Thyroid gland (tissue), 4 donors: ENCODE data around the gene ROBO2. TPM values are rescaled to one million over a fixed set of nuclear protein-coding genes. Genes with fewer than 3 reads are reported as not detected.
"Not testable (repeated sequence)": the region's sequence is repeated elsewhere in the genome, so short reads cannot be mapped to it uniquely, and the experiment has no call there.

Experiments
- DNase-seq, 2 donors: peaks; one replicate each; pipeline ENCODE4 v3.0.0-alpha.2; 2019
- H3K27ac ChIP-seq, 3 donors: fragments of 200-600 bp; sonication (generic); 1 replicate in 2 of 3; 2 replicates in 1 of 3; pipeline ENCODE4 v1.5.1; 2016 to 2019; ENCODE audit warnings: mild to moderate bottlenecking in 1 of 3, moderate library complexity in 1 of 3
- H3K27me3 ChIP-seq: fragments of 200-600 bp; sonication (generic); one replicate; pipeline ENCODE4 v1.5.1; 2019
- H3K36me3 ChIP-seq, 2 donors: fragments of 200-600 bp; sonication (generic); one replicate each; pipeline ENCODE4 v1.5.1; 2016 to 2019
- H3K4me1 ChIP-seq, 2 donors: fragments of 200-600 bp; sonication (generic); one replicate each; pipeline ENCODE4 v1.5.1; 2017 to 2019
- H3K4me3 ChIP-seq, 3 donors: fragments of 200-600 bp; sonication (generic); replicated peaks in 1 of 3; 1 replicate in 2 of 3; 2 replicates in 1 of 3; pipeline ENCODE4 v1.5.1; 2016; ENCODE audit warnings: mild to moderate bottlenecking in 1 of 3
- H3K9me3 ChIP-seq: fragments of 200-600 bp; sonication (generic); one replicate; pipeline ENCODE4 v1.5.1; 2017
- CTCF ChIP-seq, 6 experiments: fragments of 200-600 bp in 3 of 6; fragments of 450-650 bp in 3 of 6; sonication (generic) in 3 of 6; IDR thresholded peaks; one replicate each; pipeline ENCODE4 v1.5.1; 2016 to 2019; ENCODE audit warnings: antibody characterized with exemption in 6 of 6, mild to moderate bottlenecking in 2 of 6, inconsistent platforms in 1 of 6, moderate library complexity in 1 of 6
- POLR2A ChIP-seq, 2 donors: fragments of 450-650 bp; IDR thresholded peaks; one replicate each; pipeline ENCODE4 v1.6.1; 2017; ENCODE audit warnings: antibody characterized with exemption in 2 of 2, mild to moderate bottlenecking in 2 of 2, moderate library complexity in 1 of 2
- whole genome bisulfite sequencing, 2 donors: methylation state at CpG; one replicate each; pipeline ENCODE4 v1.1.5; 2017; 5-methylcytosine and 5-hydroxymethylcytosine counted together
- intact Hi-C: fragments of 100-400 bp; cut with DNase I; formaldehyde crosslinking; loops from one replicate; pipeline ENCODE4 v1.15.1; 2023
- total RNA-seq, 4 donors: library from RNA; depleted of rRNA; stranded (reverse); fragments of >200 nt; gene quantifications; one replicate each; pipeline ENCODE4 v1.2.3, GENCODE V29; 2016

Gene ROBO2
- total RNA-seq, 4 donors from 2014 or later: 0.56 to 1.5 TPM; not detected in 2

DNA sequence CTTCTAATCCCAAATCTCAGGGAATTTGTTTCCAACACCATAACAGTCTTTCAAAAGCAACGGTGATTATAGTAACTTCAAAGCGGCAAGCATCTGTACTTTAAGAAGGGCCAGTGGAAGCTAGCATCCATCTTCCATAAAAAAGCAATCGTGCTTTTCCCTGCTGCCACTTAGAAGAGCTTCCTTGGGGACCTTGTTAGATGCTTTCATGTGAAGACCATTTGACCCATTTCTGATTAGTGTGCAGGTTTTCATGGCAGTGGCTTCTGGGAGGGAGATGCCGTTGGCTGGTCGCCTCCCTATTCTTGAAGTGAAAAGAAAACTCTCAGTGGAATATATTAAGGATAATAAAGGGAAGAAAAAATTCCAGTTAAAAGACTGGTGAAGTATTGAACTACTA is 354.1 kb downstream of the ROBO2 start:
- H3K36me3 ChIP-seq: no peaks in the 10 kb centered on the region
- TF ChIP-seq POLR2A (IDR thresholded peaks at IDR 0.05): no peak
- no peak for TF ChIP-seq CTCF (IDR thresholded peaks at IDR 0.05)
- H3K4me3 ChIP-seq: no peak overlapping the region
- intact Hi-C loops: no loop called here
- WGBS, 2 donors: 82 to 87% methylated on average over 5 of the region's 5 CpGs
- no peak overlapping the region for H3K27ac ChIP-seq
- no peak for DNase-seq
- no peaks in the 10 kb centered on the region for H3K9me3 ChIP-seq
- no peaks in the 10 kb centered on the region for H3K4me1 ChIP-seq
- no peaks in the 10 kb centered on the region for H3K27me3 ChIP-seq

DNA sequence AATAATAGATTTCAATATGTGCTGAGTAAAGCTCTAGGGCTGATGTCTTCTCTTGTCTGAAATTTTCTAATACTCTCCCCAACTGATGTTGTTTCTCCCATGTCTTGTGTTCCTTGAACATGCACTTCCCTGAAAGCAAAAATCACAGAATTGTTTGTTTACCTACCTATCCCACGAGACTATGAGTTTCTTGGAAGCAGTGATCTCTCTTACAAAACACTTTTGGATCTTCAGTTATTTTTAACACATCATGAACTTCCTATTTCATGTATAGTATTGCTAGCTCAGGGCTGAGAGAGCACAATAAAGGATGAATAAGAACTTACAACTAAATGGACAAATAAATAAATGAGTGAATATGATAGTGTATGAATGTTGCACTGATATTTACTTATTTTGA is 365.0 kb downstream of the ROBO2 start:
- Histone ChIP-seq H3K9me3 (no peaks in the 10 kb centered on the region), H3K36me3 (no peaks in the 10 kb centered on the region), H3K27me3 (no peaks in the 10 kb centered on the region), H3K27ac (no peak overlapping the region), H3K4me1 (no peaks in the 10 kb centered on the region), H3K4me3 (no peak overlapping the region)
- TF ChIP-seq POLR2A (IDR thresholded peaks at IDR 0.05) (no peak), CTCF (IDR thresholded peaks at IDR 0.05) (no peak)
- DNase-seq: no peak
- intact Hi-C loops: no loop called here
- 12 to 25% methylated on average over 1 of the region's 1 CpG for WGBS, 2 donors

DNA sequence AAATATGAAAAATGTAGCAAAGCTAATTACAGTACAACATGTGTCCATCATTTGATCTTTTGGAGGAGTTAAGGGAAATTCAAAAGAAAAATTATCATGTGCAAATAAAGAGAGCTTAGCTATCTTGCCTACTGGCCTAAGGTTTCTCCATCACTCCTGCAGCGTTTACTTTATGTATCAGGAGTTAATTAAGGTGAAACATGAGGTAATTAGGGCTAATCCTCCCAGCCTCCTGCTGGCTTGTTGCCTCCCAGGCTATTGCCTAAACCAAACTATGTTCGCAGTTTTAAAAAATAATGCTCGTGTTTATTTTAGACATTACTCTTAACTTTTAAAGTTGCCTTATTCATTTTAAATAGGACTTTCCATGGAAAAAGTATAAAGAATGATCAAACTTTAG is 367.5 kb downstream of the ROBO2 start:
- DNase-seq: no peak
- TF ChIP-seq POLR2A (IDR thresholded peaks at IDR 0.05) (no peak), CTCF (IDR thresholded peaks at IDR 0.05) (no peak)
- H3K4me3 ChIP-seq: no peak overlapping the region
- no peaks in the 10 kb centered on the region for H3K9me3 ChIP-seq
- intact Hi-C loops: no loop called here
- H3K4me1 ChIP-seq: no peaks in the 10 kb centered on the region
- H3K27ac ChIP-seq: no peak overlapping the region
- H3K27me3 ChIP-seq: no peaks in the 10 kb centered on the region
- H3K36me3 ChIP-seq: no peaks in the 10 kb centered on the region
- WGBS, 2 donors: 49 to 57% methylated on average over 3 of the region's 3 CpGs

DNA sequence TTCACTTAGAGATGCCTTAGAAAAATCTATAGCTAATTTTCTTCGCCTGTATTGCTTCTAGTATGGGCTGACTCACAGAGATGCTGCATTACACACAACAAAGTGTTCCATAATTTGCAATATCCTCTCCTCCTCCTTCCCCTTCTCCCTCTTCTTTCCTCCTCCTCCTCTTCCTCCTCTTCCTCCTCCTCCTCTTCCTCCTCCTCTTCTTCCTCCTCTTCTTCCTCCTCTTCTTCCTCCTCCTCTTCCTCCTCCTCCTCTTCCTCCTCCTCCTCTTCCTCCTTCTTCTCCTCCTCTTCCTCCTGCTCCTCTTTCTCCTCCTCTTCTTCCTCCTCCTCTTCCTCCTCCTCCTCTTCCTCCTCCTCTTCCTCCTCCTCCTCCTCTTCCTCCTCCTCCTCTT is 370.4 kb downstream of the ROBO2 start:
- H3K27ac ChIP-seq, H3K27me3 ChIP-seq, H3K9me3 ChIP-seq, H3K4me1 ChIP-seq, H3K36me3 ChIP-seq, H3K4me3 ChIP-seq, DNase-seq, intact Hi-C loops: not testable (repeated sequence)
- WGBS, 2 donors: 86 to 94% methylated on average over 1 of the region's 1 CpG

- DNase-seq: no peak
- H3K4me3 ChIP-seq: no peak overlapping the region
- no peaks in the 10 kb centered on the region for H3K27me3 ChIP-seq
- TF ChIP-seq POLR2A (IDR thresholded peaks at IDR 0.05) (no peak), CTCF (IDR thresholded peaks at IDR 0.05) (no peak)
- H3K4me1 ChIP-seq: no peaks in the 10 kb centered on the region
- no peaks in the 10 kb centered on the region for H3K9me3 ChIP-seq
- H3K27ac ChIP-seq: no peak overlapping the region
- no peaks in the 10 kb centered on the region for H3K36me3 ChIP-seq
- WGBS, 2 donors: 77 to 88% methylated on average over 2 of the region's 2 CpGs
- intact Hi-C loops: no loop called here
Measured at GRCh38 chr3:77411334-77411733, 371.4 kb downstream of the ROBO2 start.

- no peaks in the 10 kb centered on the region for H3K27me3 ChIP-seq
- intact Hi-C loops: no loop called here
- no peaks in the 10 kb centered on the region for H3K4me1 ChIP-seq
- 71 to 88% methylated on average over 4 of the region's 4 CpGs for WGBS, 2 donors
- no peak for TF ChIP-seq CTCF (IDR thresholded peaks at IDR 0.05)
- TF ChIP-seq POLR2A (IDR thresholded peaks at IDR 0.05): no peak
- H3K36me3 ChIP-seq: no peaks in the 10 kb centered on the region
- H3K4me3 ChIP-seq: no peak overlapping the region
- no peak for DNase-seq
- H3K27ac ChIP-seq: no peak overlapping the region
- H3K9me3 ChIP-seq: no peaks in the 10 kb centered on the region
Measured at GRCh38 chr3:77412021-77412438, 372.1 kb downstream of the ROBO2 start.
